Uterus (tissue), 4 donors: ENCODE data around the gene ACSS1. TPM values are rescaled to one million over a fixed set of nuclear protein-coding genes. Genes with fewer than 3 reads are reported as not detected.

Experiments used
- DNase-seq, 2 donors: peaks; one replicate each; pipeline ENCODE4 v3.0.0-alpha.2; 2019 to 2020
- H3K27ac ChIP-seq, 2 donors: fragments of 200-600 bp; sonication (generic); 1 replicate in 1 of 2; 2 replicates in 1 of 2; pipeline ENCODE4 v1.5.1; 2016 to 2018
- H3K27me3 ChIP-seq, 2 donors: fragments of 200-600 bp; sonication (generic); one replicate each; pipeline ENCODE4 v1.5.1; 2018 to 2019; ENCODE audit warnings: control low read depth in 1 of 2
- H3K36me3 ChIP-seq, 2 donors: fragments of 200-600 bp; sonication (generic); one replicate each; pipeline ENCODE4 v1.5.1; 2019; ENCODE audit warnings: control low read depth in 1 of 2
- H3K4me1 ChIP-seq, 2 donors: fragments of 200-600 bp; sonication (generic); one replicate each; pipeline ENCODE4 v1.5.1; 2018 to 2019; ENCODE audit warnings: control low read depth in 1 of 2
- H3K4me3 ChIP-seq, 2 donors: fragments of 200-600 bp; sonication (generic); 1 replicate in 1 of 2; 2 replicates in 1 of 2; pipeline ENCODE4 v1.5.1; 2018 to 2019; ENCODE audit warnings: mild to moderate bottlenecking in 1 of 2
- H3K9me3 ChIP-seq, 2 donors: fragments of 200-600 bp; sonication (generic); one replicate each; pipeline ENCODE4 v1.5.1; 2019; ENCODE audit warnings: control low read depth in 1 of 2
- POLR2A ChIP-seq, 2 donors: fragments of 450-650 bp; IDR thresholded peaks; one replicate each; pipeline ENCODE4 v1.6.1; 2016; ENCODE audit warnings: antibody characterized with exemption in 2 of 2, mild to moderate bottlenecking in 1 of 2, moderate library complexity in 1 of 2
- intact Hi-C: fragments of 100-400 bp; cut with DNase I; formaldehyde crosslinking; loops from one replicate; pipeline ENCODE4 v1.15.1; 2023; ENCODE audit warnings: low total_unique reads
- total RNA-seq, 4 donors: library from RNA; depleted of rRNA in 3 of 4; stranded (reverse); fragments of >200 nt in 3 of 4; gene quantifications; one replicate each; pipeline versions ENCODE4 v1.1.0 to v1.2.4, GENCODE V29; 2014 to 2023
- TF ChIP-seq, protein P1 (sequence below), 4 experiments: fragments of 200-600 bp in 2 of 4; fragments of 450-650 bp in 2 of 4; sonication (generic) in 2 of 4; IDR thresholded peaks; one replicate each; pipeline ENCODE4 v1.5.1; 2016 to 2019; ENCODE audit warnings: antibody characterized with exemption in 4 of 4, mild to moderate bottlenecking in 2 of 4, moderate library complexity in 1 of 4
- donor health status: DM: yes; HTN: yes; CAD: no.

Gene ACSS1
- total RNA-seq = 10 to 100 TPM; 11.8 to 35.1 (median 23.1) TPM

DNA sequence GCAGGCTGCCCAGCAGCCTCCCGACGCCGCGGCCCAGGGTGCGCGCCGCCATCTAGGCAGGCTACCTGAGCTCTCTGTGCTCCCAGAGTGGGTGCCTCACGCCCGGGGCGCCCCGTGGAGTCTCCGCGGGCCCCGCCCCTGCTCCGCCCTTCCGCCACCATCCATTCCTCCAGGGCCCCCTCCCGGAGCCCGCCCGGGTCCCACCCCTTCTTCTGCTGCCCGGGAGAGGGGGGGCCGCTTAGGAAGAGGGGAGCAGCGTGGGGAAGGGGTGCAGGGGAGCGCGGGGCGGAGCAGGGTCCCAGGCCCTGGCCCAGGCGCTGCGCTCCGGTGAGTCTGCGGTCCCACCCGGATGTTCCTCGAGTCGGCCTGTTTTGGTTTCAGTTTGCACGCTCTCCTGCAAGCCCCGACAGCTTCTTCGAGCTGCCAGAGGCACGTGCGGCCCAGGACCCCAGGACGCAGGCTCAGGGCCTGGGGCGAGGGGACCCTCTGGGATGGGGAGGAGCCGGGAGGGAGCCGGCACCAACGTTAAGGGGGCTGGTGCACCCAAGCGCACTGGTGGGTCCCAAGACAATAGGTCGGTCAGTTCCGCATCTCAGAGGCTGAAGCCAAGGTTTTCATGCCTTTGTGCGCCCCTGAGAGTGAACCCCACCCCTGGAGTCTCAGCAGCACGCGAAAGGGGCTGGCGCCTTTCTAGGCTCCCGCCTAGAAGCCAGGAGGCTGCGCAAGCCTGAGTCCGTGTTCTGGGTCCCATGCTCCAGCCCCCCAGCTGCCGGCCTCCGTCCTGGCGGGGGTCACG, at the start of gene ACSS1:
TSS of gene ACSS1 (minus strand) at position 89 of the 796 bp plus-strand sequence. CDS start at position 52, 37 bp downstream.
- peak; percentile 10 to 54 for TF ChIP-seq POLR2A (IDR thresholded peaks at IDR 0.05)
- TF ChIP-seq, protein P1, sequence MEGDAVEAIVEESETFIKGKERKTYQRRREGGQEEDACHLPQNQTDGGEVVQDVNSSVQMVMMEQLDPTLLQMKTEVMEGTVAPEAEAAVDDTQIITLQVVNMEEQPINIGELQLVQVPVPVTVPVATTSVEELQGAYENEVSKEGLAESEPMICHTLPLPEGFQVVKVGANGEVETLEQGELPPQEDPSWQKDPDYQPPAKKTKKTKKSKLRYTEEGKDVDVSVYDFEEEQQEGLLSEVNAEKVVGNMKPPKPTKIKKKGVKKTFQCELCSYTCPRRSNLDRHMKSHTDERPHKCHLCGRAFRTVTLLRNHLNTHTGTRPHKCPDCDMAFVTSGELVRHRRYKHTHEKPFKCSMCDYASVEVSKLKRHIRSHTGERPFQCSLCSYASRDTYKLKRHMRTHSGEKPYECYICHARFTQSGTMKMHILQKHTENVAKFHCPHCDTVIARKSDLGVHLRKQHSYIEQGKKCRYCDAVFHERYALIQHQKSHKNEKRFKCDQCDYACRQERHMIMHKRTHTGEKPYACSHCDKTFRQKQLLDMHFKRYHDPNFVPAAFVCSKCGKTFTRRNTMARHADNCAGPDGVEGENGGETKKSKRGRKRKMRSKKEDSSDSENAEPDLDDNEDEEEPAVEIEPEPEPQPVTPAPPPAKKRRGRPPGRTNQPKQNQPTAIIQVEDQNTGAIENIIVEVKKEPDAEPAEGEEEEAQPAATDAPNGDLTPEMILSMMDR (IDR thresholded peaks at IDR 0.05) = no peak
- peaks cover 27 to 28% of the 10 kb centered on the region in 2 donors for H3K4me1 ChIP-seq
- peak within 1 kb of the TSS; percentile 90 to 94 for H3K27ac ChIP-seq
- no peaks in the 10 kb centered on the region for H3K36me3 ChIP-seq
- no peaks in the 10 kb centered on the region for H3K27me3 ChIP-seq
- peak; percentile 72 to 78 for DNase-seq
- intact Hi-C loops = no loop called here
- H3K4me3 ChIP-seq = peak within 1 kb of the TSS; percentile 63 to 95
- H3K9me3 ChIP-seq = no peaks in the 10 kb centered on the region

- no peak overlapping the region for H3K27ac ChIP-seq
- H3K36me3 ChIP-seq = no peaks in the 10 kb centered on the region
- intact Hi-C loops = no loop called here
- no peaks in the 10 kb centered on the region for H3K27me3 ChIP-seq
- TF ChIP-seq POLR2A (IDR thresholded peaks at IDR 0.05) = no peak
- TF ChIP-seq, protein P1 (IDR thresholded peaks at IDR 0.05) = no peak
- no peaks in the 10 kb centered on the region for H3K9me3 ChIP-seq
- H3K4me3 ChIP-seq = no peak overlapping the region
- H3K4me1 ChIP-seq = no peaks in the 10 kb centered on the region
- DNase-seq = no peak
Observed at GRCh38 chr20:25103526-25103925, 45.6 kb upstream of the ACSS1 start.

DNA sequence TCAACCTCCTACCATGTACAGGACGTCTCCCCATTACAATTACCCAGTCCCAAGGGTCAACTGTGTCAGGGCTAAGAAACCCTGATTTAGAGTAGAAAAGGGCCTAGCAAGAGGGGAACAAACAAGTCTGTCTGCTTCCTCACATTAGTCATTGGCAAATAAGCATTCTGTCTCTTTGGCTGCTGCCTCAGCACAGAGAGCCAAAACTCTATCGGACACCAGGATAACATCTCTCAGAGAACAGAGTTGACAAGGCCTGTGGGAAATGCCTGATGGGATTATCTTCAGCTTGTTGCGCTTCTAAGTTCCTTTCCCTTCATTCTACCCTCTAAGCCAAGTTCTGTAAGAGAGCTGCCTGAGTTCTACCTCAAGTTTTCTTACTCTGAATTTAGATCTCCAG, 43.0 kb upstream of the ACSS1 start:
- DNase-seq = no peak
- Histone ChIP-seq H3K4me3 (no peak overlapping the region), H3K36me3 (no peaks in the 10 kb centered on the region), H3K27ac (no peak overlapping the region), H3K9me3 (no peaks in the 10 kb centered on the region), H3K4me1 (no peaks in the 10 kb centered on the region), H3K27me3 (no peaks in the 10 kb centered on the region)
- TF ChIP-seq, protein P1 (IDR thresholded peaks at IDR 0.05) = no peak
- no peak for TF ChIP-seq POLR2A (IDR thresholded peaks at IDR 0.05)
- intact Hi-C loops = no loop called here

- TF ChIP-seq, protein P1 (IDR thresholded peaks at IDR 0.05) = no peak
- no peak for TF ChIP-seq POLR2A (IDR thresholded peaks at IDR 0.05)
- Histone ChIP-seq H3K36me3 (no peaks in the 10 kb centered on the region), H3K27ac (no peak overlapping the region), H3K27me3 (no peaks in the 10 kb centered on the region), H3K4me1 (no peaks in the 10 kb centered on the region), H3K4me3 (no peak overlapping the region), H3K9me3 (no peaks in the 10 kb centered on the region)
- intact Hi-C loops = no loop called here
- DNase-seq = no peak
Observed at GRCh38 chr20:25099601-25100140, 41.7 kb upstream of the ACSS1 start.

GRCh38 chr20:25097498-25097897, 39.6 kb upstream of the ACSS1 start:
- Histone ChIP-seq H3K27me3 (no peaks in the 10 kb centered on the region), H3K27ac (no peak overlapping the region), H3K36me3 (no peaks in the 10 kb centered on the region), H3K9me3 (no peaks in the 10 kb centered on the region), H3K4me3 (no peak overlapping the region), H3K4me1 (no peaks in the 10 kb centered on the region)
- intact Hi-C loops = no loop called here
- TF ChIP-seq, protein P1 (IDR thresholded peaks at IDR 0.05) = no peak
- no peak for TF ChIP-seq POLR2A (IDR thresholded peaks at IDR 0.05)
- DNase-seq = no peak
